HG02938 (cell line): Measurements from ENCODE around the gene SDHAF3.

Experiments used
- ATAC-seq: cut with Tn5 transposase; IDR thresholded peaks from one replicate; pipeline ENCODE4 v1.9.1; 2021; ENCODE audit warnings: mild to moderate bottlenecking, moderate library complexity; ENCODE audit not compliant: unreplicated experiment

Gene SDHAF3

DNA sequence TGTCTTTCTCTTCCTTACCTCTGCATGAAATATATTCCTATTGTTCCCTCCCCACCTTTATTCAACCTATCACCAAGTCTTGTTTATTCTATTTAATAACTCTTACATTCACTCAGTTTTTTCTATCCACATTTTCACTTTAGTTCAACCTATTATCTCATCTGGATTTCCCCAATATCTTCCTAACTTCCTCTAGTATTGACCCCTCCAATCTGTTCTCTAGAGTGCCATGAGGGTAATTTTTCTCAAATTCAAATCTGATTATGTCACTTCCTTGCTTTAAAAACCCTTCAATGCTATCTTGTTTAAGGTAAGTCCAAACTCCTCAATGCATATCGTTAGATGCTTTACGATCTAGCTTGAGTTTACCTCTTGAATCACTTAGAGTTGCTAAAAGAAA is 86.5 kb downstream of the SDHAF3 start:
- no peak for ATAC-seq

DNA sequence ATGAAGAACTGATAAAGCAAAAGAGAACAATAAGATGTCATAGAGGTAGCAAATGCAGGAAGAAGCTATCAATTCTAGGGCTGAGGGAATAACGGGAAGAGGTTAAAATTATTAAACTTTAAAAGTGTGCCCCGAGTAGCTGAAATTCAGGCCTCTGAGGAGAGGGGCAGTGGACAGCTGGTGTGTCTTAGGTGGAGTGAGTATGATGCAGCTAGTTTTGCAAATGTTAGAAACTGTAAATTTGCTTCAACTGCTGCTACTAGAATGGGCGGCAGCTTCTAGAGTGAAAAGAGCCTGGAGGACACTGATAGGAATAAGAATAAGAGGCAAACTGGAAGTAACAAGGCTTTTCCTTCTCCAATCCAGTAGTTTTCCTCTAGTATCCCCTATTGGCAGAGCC is 87.3 kb downstream of the SDHAF3 start:
- ATAC-seq: no peak

DNA sequence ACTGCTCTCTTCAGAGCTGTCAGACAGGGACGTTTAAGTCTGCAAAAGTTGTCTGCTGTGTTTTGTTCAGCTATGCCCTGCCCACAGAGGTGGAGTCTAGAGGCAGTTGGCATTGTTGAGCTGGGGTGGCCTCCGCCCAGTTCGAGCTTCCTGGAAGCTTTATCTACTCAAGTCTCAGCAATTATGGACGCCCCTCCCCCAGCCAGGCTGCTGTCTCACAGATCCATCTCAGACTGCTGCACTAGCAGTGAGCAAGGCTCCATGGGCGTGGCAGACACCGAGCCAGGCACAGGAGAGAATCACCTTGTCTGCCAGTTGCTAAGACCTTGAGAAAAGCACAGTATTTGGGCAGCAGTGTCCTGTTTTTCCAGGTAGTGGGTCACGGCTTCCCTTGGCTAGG is 98.1 kb downstream of the SDHAF3 start:
- no peak for ATAC-seq

DNA sequence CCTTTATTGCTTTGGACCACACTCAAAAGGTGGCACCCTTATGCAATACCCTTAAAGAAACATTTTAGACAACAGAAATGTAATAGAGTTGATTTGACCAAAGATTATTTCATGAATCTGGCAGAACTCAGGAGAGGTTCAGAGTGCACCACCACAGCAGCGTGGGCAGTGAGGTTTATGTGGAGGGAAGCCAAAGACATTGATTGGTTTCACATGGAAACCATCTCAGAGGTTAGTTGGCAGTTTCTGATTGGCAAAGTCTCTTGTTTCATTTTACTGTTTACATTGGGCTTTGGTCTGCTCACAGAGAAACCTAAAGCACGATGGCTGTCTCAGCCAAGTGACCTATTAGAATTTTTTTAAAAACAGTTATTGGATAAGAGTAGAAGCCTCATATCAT is 101.3 kb downstream of the SDHAF3 start:
- ATAC-seq: no peak

DNA sequence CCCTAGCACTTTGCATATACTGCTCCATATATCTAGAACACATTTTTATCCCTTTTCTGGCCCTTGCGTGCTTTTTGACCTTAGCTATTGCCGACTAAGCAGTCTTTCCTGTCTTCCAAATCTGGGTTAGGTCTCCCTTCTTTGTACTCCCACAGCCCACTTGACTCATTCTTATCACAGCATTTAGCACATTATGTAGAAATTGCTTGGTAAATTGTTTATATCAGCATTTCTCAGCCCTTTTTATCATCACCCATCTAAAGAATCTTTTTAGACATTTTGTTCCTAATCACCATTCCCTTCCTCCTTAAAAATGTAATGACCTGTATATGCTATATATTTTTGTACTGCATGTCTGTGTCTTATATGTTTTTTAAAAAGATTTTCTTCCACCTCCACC is 101.7 kb downstream of the SDHAF3 start:
- ATAC-seq: no peak

DNA sequence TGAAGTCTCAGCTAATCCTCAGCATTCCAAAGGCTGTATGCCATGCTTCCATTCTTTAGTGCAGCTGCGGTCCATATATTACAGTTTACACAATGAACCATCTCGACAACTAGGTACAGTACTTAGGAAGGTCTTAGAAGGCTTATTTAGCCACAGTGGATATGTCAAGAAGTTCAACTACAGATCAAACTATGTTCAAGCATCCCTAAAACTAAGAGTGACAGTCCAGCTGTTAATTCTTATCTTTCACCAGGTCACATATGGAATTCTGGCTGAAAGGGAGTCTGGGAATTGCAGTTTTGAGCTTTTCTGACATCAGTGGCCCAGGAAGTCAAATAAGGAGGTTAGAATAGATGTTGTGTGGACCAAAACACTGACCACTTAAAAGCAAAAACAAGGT is 106.8 kb downstream of the SDHAF3 start:
- no peak for ATAC-seq

DNA sequence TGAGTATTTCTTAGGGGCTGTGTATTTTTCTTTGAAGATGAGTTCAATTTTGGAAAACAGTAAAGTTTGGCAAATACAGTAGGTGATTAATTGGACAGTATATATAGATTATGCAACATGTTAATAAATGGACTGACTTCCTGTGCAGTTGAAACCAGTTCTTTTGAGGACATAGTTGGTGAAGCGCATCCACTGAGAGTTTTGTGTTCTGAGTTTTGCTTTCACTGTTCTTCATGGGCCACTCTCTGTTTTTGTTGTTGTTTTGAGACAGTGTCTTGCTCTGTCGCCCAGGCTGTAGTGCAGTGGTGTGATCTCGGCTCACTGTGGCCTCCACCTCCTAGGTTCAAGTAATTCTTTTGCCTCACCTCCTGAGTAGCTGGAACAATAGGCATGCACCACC is 109.0 kb downstream of the SDHAF3 start:
- peak; percentile 85 for ATAC-seq
